NK-92 (cell line): ENCODE data around the gene SPTBN4.
"Not testable (repeated sequence)": the region's sequence is repeated elsewhere in the genome, so short reads cannot be mapped to it uniquely, and the experiment has no call there.

Experiments used
- DNase-seq: peaks from one replicate; lab custom pipeline; 2025; ENCODE audit not compliant: unreplicated experiment; lab: John Stamatoyannopoulos, UW

SPTBN4 gene

GRCh38 chr19:40528078-40528477 is 61.3 kb downstream of the SPTBN4 start:
- no peak for DNase-seq

GRCh38 chr19:40528533-40529092 is 61.8 kb downstream of the SPTBN4 start:
- no peak for DNase-seq

GRCh38 chr19:40529093-40529954 is 62.5 kb downstream of the SPTBN4 start:
- DNase-seq, result no peak

GRCh38 chr19:40530091-40530901 is 63.5 kb downstream of the SPTBN4 start:
- DNase-seq, result no peak

GRCh38 chr19:40533508-40533907 is 66.7 kb downstream of the SPTBN4 start:
- no peak for DNase-seq

- no peak for DNase-seq
These were observed 67.3 kb downstream of the SPTBN4 start for GRCh38 chr19:40534148-40534547.

GRCh38 chr19:40539070-40539469 is 72.3 kb downstream of the SPTBN4 start:
- DNase-seq, result no peak

- DNase-seq, result no peak
These were observed 75.5 kb downstream of the SPTBN4 start for GRCh38 chr19:40542202-40542859.

GRCh38 chr19:40543029-40543597 is 76.3 kb downstream of the SPTBN4 start:
- DNase-seq, result no peak

GRCh38 chr19:40546153-40546841 is 79.5 kb downstream of the SPTBN4 start:
- DNase-seq, result not testable (repeated sequence)

GRCh38 chr19:40547190-40547589 is 80.4 kb downstream of the SPTBN4 start:
- DNase-seq, result not testable (repeated sequence)

GRCh38 chr19:40547836-40548235 is 81.0 kb downstream of the SPTBN4 start:
- no peak for DNase-seq

- DNase-seq, result no peak
These were observed 82.4 kb downstream of the SPTBN4 start for GRCh38 chr19:40549007-40549708.

GRCh38 chr19:40550951-40551350 is 84.2 kb downstream of the SPTBN4 start:
- no peak for DNase-seq

GRCh38 chr19:40552848-40553247 is 86.0 kb downstream of the SPTBN4 start:
- no peak for DNase-seq

GRCh38 chr19:40553885-40554857 is 87.4 kb downstream of the SPTBN4 start:
- no peak for DNase-seq

- DNase-seq, result no peak
These were observed 89.3 kb downstream of the SPTBN4 start for GRCh38 chr19:40555978-40556689.
